ENCODE data around the gene GRK5. TPM values are rescaled to one million over a fixed set of nuclear protein-coding genes. Genes with fewer than 3 reads are reported as not detected.

Gene GRK5
- total RNA-seq, 1 donor, result 1.8 TPM

DNA sequence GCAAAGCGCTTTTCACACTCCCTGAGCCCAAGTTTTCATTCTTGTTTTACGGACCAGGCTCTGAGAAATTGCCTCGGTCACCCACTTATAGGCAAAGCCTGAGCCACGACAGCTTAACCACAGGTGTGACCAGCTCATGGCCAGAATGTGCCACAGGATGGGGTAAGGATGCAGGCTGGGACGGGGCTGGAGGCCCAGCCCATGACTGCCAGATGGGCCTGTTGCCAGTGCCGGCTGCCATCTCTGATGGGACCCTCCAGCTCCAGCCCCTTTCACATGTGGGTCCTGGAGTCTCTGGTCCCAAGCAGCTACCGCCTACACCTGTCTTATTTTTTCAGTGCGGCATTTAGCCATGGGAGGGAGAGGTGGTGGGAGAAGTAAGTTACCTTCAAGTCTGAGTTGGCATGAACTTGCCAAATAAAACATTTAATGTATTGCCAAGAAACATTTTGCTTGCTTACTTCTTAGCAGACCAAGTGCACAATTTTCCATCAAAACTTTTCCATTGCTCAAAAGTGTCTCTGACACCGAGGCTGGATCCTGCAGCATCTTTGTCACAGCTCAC is 142.6 kb downstream of the GRK5 start:
- no peak overlapping the region for H3K27ac ChIP-seq (ENCODE audit: low read depth, low read length)
- H3K4me3 ChIP-seq (ENCODE audit: insufficient read depth, low read length), result no peak overlapping the region

DNA sequence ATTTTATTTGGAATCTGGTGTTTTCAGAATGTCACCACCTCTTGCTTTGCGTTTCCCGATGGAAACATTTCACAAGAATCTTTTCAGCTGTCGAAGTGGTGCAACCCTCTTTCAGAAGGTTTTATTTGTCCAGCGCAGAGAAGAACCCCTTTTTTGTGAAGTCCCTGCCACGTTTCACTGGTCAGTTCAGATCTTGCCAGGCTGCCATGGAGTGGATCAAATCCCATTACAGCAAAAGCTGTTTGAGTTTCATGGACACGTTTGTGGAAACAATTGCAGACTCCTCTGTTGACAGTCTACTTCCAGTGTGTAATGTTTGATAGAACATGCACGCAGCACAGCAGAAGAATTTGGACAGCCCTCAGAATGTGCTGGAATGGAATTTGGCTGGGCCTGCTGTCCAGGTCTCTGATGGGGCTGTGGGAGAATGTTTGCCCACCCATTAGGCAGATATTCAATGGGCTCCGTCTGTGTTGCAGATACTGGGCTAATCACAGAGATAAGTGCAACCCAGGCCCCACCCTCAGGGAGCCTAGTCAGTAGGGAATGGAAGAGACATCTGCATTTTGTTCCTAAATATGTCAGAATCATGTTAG is 143.2 kb downstream of the GRK5 start:
- Histone ChIP-seq H3K27me3 (ENCODE audit: insufficient read depth, low read length) (no peaks in the 10 kb centered on the region), H4K20me1 (ENCODE audit: insufficient read depth, low read length) (no peaks in the 10 kb centered on the region), H3K4me3 (ENCODE audit: insufficient read depth, low read length) (no peak overlapping the region), H3K27ac (ENCODE audit: low read depth, low read length) (no peak overlapping the region), H3K4me1 (ENCODE audit: insufficient read depth, low read length) (no peaks in the 10 kb centered on the region), H3K4me2 (ENCODE audit: insufficient read depth, low read length) (no peak overlapping the region), H2AFZ (ENCODE audit: low read length) (no peak overlapping the region), H3K9me3 (ENCODE audit: low read depth, low read length) (no peaks in the 10 kb centered on the region), H3K79me2 (ENCODE audit: insufficient read depth, low read length) (no peaks in the 10 kb centered on the region), H3K36me3 (ENCODE audit: insufficient read depth, low read length) (no peaks in the 10 kb centered on the region)
- no peak for DNase-seq (ENCODE audit: insufficient read length, low spot score, missing footprints)
- TF ChIP-seq, protein P1, sequence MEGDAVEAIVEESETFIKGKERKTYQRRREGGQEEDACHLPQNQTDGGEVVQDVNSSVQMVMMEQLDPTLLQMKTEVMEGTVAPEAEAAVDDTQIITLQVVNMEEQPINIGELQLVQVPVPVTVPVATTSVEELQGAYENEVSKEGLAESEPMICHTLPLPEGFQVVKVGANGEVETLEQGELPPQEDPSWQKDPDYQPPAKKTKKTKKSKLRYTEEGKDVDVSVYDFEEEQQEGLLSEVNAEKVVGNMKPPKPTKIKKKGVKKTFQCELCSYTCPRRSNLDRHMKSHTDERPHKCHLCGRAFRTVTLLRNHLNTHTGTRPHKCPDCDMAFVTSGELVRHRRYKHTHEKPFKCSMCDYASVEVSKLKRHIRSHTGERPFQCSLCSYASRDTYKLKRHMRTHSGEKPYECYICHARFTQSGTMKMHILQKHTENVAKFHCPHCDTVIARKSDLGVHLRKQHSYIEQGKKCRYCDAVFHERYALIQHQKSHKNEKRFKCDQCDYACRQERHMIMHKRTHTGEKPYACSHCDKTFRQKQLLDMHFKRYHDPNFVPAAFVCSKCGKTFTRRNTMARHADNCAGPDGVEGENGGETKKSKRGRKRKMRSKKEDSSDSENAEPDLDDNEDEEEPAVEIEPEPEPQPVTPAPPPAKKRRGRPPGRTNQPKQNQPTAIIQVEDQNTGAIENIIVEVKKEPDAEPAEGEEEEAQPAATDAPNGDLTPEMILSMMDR (IDR thresholded peaks at IDR 0.05; ENCODE audit: extremely low read depth, low read depth, low read length), result no peak

More for the DNA sequence above, 142.6 kb downstream of the GRK5 start:
- no peak overlapping the region for H3K4me2 ChIP-seq (ENCODE audit: insufficient read depth, low read length)
- no peaks in the 10 kb centered on the region for H4K20me1 ChIP-seq (ENCODE audit: insufficient read depth, low read length)
- no peaks in the 10 kb centered on the region for H3K27me3 ChIP-seq (ENCODE audit: insufficient read depth, low read length)
- no peaks in the 10 kb centered on the region for H3K36me3 ChIP-seq (ENCODE audit: insufficient read depth, low read length)
- no peak for DNase-seq (ENCODE audit: insufficient read length, low spot score, missing footprints)
- H3K4me1 ChIP-seq (ENCODE audit: insufficient read depth, low read length), result no peaks in the 10 kb centered on the region
- H2AFZ ChIP-seq (ENCODE audit: low read length), result no peak overlapping the region
- H3K79me2 ChIP-seq (ENCODE audit: insufficient read depth, low read length), result no peaks in the 10 kb centered on the region
- TF ChIP-seq, protein P1 (IDR thresholded peaks at IDR 0.05; ENCODE audit: extremely low read depth, low read depth, low read length), result no peak
- H3K9me3 ChIP-seq (ENCODE audit: low read depth, low read length), result no peaks in the 10 kb centered on the region

DNA sequence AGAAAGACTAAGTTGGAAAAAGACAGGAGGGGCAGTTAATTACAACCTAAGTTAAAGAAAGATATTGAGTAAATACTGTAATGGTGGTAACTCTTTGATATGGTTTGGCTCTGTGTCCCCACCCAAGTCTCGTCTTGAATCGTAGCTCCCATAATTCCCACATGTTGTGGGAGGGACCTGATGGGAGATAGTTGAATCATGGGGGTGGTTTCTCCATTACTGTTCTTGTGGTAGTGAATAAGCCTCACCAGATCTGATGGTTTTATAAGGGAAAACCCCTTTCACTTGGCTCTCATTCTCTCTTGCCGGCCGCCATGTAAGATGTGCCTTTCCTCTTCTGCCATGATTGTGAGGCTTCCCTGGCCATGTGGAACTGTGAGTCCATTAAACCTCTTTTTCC is 143.8 kb downstream of the GRK5 start:
- no peak overlapping the region for H3K4me2 ChIP-seq (ENCODE audit: insufficient read depth, low read length)
- no peak overlapping the region for H3K4me3 ChIP-seq (ENCODE audit: insufficient read depth, low read length)
- H4K20me1 ChIP-seq (ENCODE audit: insufficient read depth, low read length), result no peaks in the 10 kb centered on the region
- H3K4me1 ChIP-seq (ENCODE audit: insufficient read depth, low read length), result no peaks in the 10 kb centered on the region
- H2AFZ ChIP-seq (ENCODE audit: low read length), result no peak overlapping the region
- H3K36me3 ChIP-seq (ENCODE audit: insufficient read depth, low read length), result no peaks in the 10 kb centered on the region
- no peaks in the 10 kb centered on the region for H3K79me2 ChIP-seq (ENCODE audit: insufficient read depth, low read length)
- H3K9me3 ChIP-seq (ENCODE audit: low read depth, low read length), result no peaks in the 10 kb centered on the region
- no peak for DNase-seq (ENCODE audit: insufficient read length, low spot score, missing footprints)
- H3K27ac ChIP-seq (ENCODE audit: low read depth, low read length), result no peak overlapping the region
- H3K27me3 ChIP-seq (ENCODE audit: insufficient read depth, low read length), result no peaks in the 10 kb centered on the region
- TF ChIP-seq, protein P1 (IDR thresholded peaks at IDR 0.05; ENCODE audit: extremely low read depth, low read depth, low read length), result no peak

DNA sequence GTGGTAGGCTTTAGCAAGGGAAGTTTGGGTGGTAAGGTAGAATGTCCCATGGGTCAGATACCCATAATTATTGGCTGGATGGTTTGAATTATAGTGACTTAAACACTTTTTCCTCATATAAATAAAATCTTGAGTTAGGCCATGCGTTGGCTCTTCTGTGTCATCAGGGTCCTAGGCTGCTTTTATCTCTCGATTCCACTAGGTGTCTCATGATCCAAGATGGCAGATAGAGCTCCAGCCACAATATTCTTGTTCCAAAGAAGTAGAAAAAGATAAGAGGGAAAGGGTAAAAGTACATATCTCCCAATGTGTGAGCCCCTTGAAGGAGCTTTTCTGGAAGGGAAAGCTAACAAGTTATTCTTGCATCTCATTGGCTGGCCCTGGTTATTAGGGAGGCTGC is 144.7 kb downstream of the GRK5 start:
- TF ChIP-seq, protein P1 (IDR thresholded peaks at IDR 0.05; ENCODE audit: extremely low read depth, low read depth, low read length), result no peak

More for the DNA sequence above, 144.7 kb downstream of the GRK5 start:
- no peak overlapping the region for H3K4me2 ChIP-seq (ENCODE audit: insufficient read depth, low read length)
- no peaks in the 10 kb centered on the region for H3K9me3 ChIP-seq (ENCODE audit: low read depth, low read length)
- no peak overlapping the region for H3K27ac ChIP-seq (ENCODE audit: low read depth, low read length)
- DNase-seq (ENCODE audit: insufficient read length, low spot score, missing footprints), result no peak
- H2AFZ ChIP-seq (ENCODE audit: low read length), result no peak overlapping the region
- H3K36me3 ChIP-seq (ENCODE audit: insufficient read depth, low read length), result no peaks in the 10 kb centered on the region
- H3K4me3 ChIP-seq (ENCODE audit: insufficient read depth, low read length), result no peak overlapping the region
- no peaks in the 10 kb centered on the region for H3K4me1 ChIP-seq (ENCODE audit: insufficient read depth, low read length)
- no peaks in the 10 kb centered on the region for H3K79me2 ChIP-seq (ENCODE audit: insufficient read depth, low read length)
- no peaks in the 10 kb centered on the region for H4K20me1 ChIP-seq (ENCODE audit: insufficient read depth, low read length)
- no peaks in the 10 kb centered on the region for H3K27me3 ChIP-seq (ENCODE audit: insufficient read depth, low read length)
